Measurements from ENCODE around the gene KCNQ1. TPM values are rescaled to one million over a fixed set of nuclear protein-coding genes. Genes with fewer than 3 reads are reported as not detected.

Gene KCNQ1
- total RNA-seq, 4 donors from 2014 or later = 2.6 to 12.7 (median 4.9) TPM

- no peak overlapping the region for H3K4me3 ChIP-seq
- no peaks in the 10 kb centered on the region for H3K9me3 ChIP-seq
- WGBS, 2 donors (ENCODE audit: low coverage in 1 of 2) = no CpG with 5 or more reads among the region's 13 CpGs
- ATAC-seq = no peak
- H3K27me3 ChIP-seq = no peaks in the 10 kb centered on the region
- no peak overlapping the region for H3K27ac ChIP-seq
- no peaks in the 10 kb centered on the region for H3K4me1 ChIP-seq
- TF ChIP-seq CTCF (IDR thresholded peaks at IDR 0.05) (no peak), POLR2A (IDR thresholded peaks at IDR 0.05) (no peak), EP300 (IDR thresholded peaks at IDR 0.05) (no peak), POLR2AphosphoS5 (IDR thresholded peaks at IDR 0.05) (no peak)
- H3K36me3 ChIP-seq = no peaks in the 10 kb centered on the region
Measured at GRCh38 chr11:2558861-2559526, 114.2 kb downstream of the KCNQ1 start.

DNA sequence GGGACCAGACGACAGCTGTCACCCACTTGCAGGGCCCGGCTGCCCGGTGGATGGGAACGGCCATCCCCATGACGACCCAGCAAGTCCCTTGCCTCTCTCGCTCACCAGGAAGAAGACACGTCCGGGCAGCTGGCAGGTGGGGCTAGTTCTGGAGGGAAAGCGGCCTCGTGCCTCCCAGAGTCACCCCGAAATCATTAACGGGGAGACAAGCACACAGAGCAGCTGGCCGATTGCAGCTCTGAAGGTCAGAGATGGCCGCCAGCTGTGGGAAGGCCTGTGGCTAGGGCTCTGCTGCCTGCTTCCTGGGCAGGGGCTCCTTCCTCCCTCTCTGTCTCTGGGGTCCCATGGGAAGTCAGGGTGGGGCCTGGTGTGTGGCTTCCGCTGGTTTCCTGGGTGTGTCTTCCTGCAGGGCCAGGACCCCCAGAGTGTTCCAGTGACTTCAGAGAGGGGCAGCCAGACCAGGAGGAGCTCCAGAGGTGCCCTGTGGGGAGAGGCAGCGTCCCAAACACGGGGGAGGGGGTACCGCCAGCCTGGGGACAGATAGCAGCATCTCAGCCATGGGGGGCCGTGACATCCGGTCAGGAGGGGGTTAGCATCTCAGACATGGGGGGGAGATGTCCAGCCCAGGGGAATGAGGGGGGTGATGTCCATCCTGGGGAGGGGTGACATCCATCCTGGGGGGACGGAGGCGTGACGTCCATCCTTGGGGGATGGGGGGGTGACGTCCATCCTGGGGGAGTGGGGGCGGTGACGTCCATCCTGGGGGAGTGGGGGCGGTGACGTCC is 114.9 kb downstream of the KCNQ1 start:
- H3K36me3 ChIP-seq = no peaks in the 10 kb centered on the region
- 87 to 100% methylated on average over 1 to 3 of the region's 28 CpGs for WGBS, 2 donors (ENCODE audit: low coverage in 1 of 2)
- ATAC-seq = no peak
- no peaks in the 10 kb centered on the region for H3K9me3 ChIP-seq
- H3K27me3 ChIP-seq = no peaks in the 10 kb centered on the region
- no peak overlapping the region for H3K4me3 ChIP-seq
- no peak overlapping the region for H3K27ac ChIP-seq
- no peaks in the 10 kb centered on the region for H3K4me1 ChIP-seq
- TF ChIP-seq POLR2AphosphoS5 (IDR thresholded peaks at IDR 0.05) = no peak
- TF ChIP-seq CTCF (IDR thresholded peaks at IDR 0.05) = no peak
- TF ChIP-seq POLR2A (IDR thresholded peaks at IDR 0.05) = no peak
- no peak for TF ChIP-seq EP300 (IDR thresholded peaks at IDR 0.05)

- WGBS, 2 donors (ENCODE audit: low coverage in 1 of 2) = no CpG with 5 or more reads among the region's 27 CpGs
- no peak overlapping the region for H3K27ac ChIP-seq
- no peaks in the 10 kb centered on the region for H3K4me1 ChIP-seq
- H3K27me3 ChIP-seq = no peaks in the 10 kb centered on the region
- no peak for ATAC-seq
- TF ChIP-seq EP300 (IDR thresholded peaks at IDR 0.05) = no peak
- TF ChIP-seq POLR2A (IDR thresholded peaks at IDR 0.05) = no peak
- TF ChIP-seq POLR2AphosphoS5 (IDR thresholded peaks at IDR 0.05) = no peak
- TF ChIP-seq CTCF (IDR thresholded peaks at IDR 0.05) = no peak
- H3K9me3 ChIP-seq = no peaks in the 10 kb centered on the region
- H3K36me3 ChIP-seq = no peaks in the 10 kb centered on the region
- H3K4me3 ChIP-seq = no peak overlapping the region
Measured at GRCh38 chr11:2561696-2562581, 117.1 kb downstream of the KCNQ1 start.

DNA sequence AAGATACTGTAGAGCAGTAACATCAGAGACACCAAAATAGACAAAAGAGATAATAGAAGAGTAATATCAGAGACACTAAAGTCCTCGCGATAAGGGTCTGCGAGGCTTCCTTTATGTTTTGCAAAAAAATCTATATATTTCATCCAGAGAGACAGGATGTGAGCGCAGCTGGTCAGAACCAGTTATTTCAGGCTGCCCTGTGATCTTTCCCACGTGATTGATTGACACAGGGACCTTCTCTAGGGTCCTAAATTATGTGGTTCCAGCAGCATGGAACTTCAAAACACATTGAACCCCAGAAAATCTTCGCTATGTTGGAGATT is 118.0 kb downstream of the KCNQ1 start:
- 85 to 92% methylated on average over 4 to 6 of the region's 6 CpGs for WGBS, 2 donors (ENCODE audit: low coverage in 1 of 2)
- no peaks in the 10 kb centered on the region for H3K27me3 ChIP-seq
- H3K4me1 ChIP-seq = no peaks in the 10 kb centered on the region
- H3K27ac ChIP-seq = no peak overlapping the region
- ATAC-seq = no peak
- H3K4me3 ChIP-seq = no peak overlapping the region
- TF ChIP-seq POLR2AphosphoS5 (IDR thresholded peaks at IDR 0.05) = no peak
- TF ChIP-seq EP300 (IDR thresholded peaks at IDR 0.05) = no peak
- TF ChIP-seq POLR2A (IDR thresholded peaks at IDR 0.05) = no peak
- TF ChIP-seq CTCF (IDR thresholded peaks at IDR 0.05) = no peak
- H3K9me3 ChIP-seq = no peaks in the 10 kb centered on the region
- no peaks in the 10 kb centered on the region for H3K36me3 ChIP-seq

Data from gastroesophageal sphincter (tissue), 4 donors.